Mucosa of gallbladder (tissue), 1 donor: ENCODE data around the gene FRMPD2. TPM values are rescaled to one million over a fixed set of nuclear protein-coding genes. Genes with fewer than 3 reads are reported as not detected.
"Not testable (repeated sequence)": the region's sequence is repeated elsewhere in the genome, so short reads cannot be mapped to it uniquely, and the experiment has no call there.

Source experiments
- DNase-seq: peaks from one replicate; pipeline ENCODE4 v3.0.0-alpha.2; 2020; ENCODE audit warnings: low spot score
- total RNA-seq: library from RNA; stranded (reverse); gene quantifications from one replicate; pipeline ENCODE4 v1.2.1, GENCODE V29; 2021
- donor health status: DM: no; HTN: no; CAD: no.

The FRMPD2 gene
- total RNA-seq, 1 donor from 2014 or later: 0.23 TPM

- not testable (repeated sequence) for DNase-seq
Observed at GRCh38 chr10:48139953-48140850, 134.3 kb downstream of the FRMPD2 start.

- DNase-seq: not testable (repeated sequence)
Observed at GRCh38 chr10:48128954-48129353, 145.5 kb downstream of the FRMPD2 start.

GRCh38 chr10:48126251-48126650 lies 148.2 kb downstream of the FRMPD2 start:
- not testable (repeated sequence) for DNase-seq

- not testable (repeated sequence) for DNase-seq
Observed at GRCh38 chr10:48125631-48126030, 148.9 kb downstream of the FRMPD2 start.

- not testable (repeated sequence) for DNase-seq
Observed at GRCh38 chr10:48122618-48123017, 151.9 kb downstream of the FRMPD2 start.

GRCh38 chr10:48110277-48110676 lies 164.2 kb downstream of the FRMPD2 start:
- DNase-seq: not testable (repeated sequence)

Other genes with a start within 250 kb of the FRMPD2 start
- gene MAPK8, start 32.0 kb upstream of the FRMPD2 start, total RNA-seq: 40.0 TPM